ENCODE data around the gene TBC1D16. TPM values are rescaled to one million over a fixed set of nuclear protein-coding genes. Genes with fewer than 3 reads are reported as not detected.

TBC1D16 gene
- total RNA-seq, 1 experiment from 2014 or later = 35.9 TPM

- Mint-ChIP-seq H3K4me3 (ENCODE audit: low read depth, unreplicated experiment) (no peak overlapping the region), H3K4me1 (ENCODE audit: low read depth, unreplicated experiment) (no peaks in the 10 kb centered on the region), H3K27ac (ENCODE audit: unreplicated experiment) (no peak overlapping the region), H3K36me3 (ENCODE audit: insufficient read depth, unreplicated experiment) (peaks cover 30% of the 10 kb centered on the region), H3K27me3 (ENCODE audit: unreplicated experiment) (no peaks in the 10 kb centered on the region), H3K9me3 (ENCODE audit: low read depth, unreplicated experiment) (no peaks in the 10 kb centered on the region)
- BruUV-seq (replicated peaks) = no TSS peak
- intact Hi-C loops (cut with micrococcal nuclease; ENCODE audit: unreplicated experiment) = no loop called here
- TF ChIP-seq CTCF (IDR thresholded peaks at IDR 0.05; ENCODE audit: unreplicated experiment) = no peak
- no peak for DNase-seq
- CTCF ChIA-PET = no interaction called here
These were observed 89.1 kb downstream of the TBC1D16 start for GRCh38 chr17:79946352-79947231.

DNA sequence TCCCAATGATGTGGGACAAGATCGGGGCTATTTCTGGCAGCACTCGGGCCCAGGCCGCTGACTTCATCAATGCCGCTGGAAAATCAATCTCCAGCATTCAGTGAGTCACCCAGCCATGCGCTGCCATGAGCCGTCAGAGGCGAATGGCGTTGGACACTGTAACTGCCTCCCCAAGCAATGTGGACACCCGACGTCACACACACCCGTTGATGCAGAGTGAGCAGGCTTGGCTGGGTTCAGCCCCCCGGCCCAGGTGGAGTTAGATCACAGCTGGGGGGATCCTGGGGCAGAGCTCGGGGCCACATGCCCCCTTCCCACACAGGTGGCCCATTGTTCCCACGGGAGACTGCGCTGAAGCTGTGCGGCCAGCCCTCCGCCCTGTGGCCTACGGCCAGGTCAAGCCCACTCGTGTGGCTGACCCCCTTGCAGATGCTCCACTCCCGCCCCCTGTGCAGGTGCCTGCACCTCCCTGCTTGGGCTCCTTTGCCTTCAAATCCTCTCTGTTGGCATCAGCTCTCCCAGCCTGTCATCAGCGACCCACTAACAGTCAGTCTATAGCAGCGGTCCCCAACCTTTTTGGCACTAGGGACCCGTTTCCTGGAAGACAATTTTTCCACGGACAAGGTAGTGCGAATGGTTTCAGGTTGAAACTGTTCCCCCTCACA is 89.9 kb downstream of the TBC1D16 start:
- DNase-seq = no peak
- Mint-ChIP-seq H3K4me3 (ENCODE audit: low read depth, unreplicated experiment) (no peak overlapping the region), H3K27me3 (ENCODE audit: unreplicated experiment) (no peaks in the 10 kb centered on the region), H3K9me3 (ENCODE audit: low read depth, unreplicated experiment) (no peaks in the 10 kb centered on the region), H3K27ac (ENCODE audit: unreplicated experiment) (no peak overlapping the region), H3K36me3 (ENCODE audit: insufficient read depth, unreplicated experiment) (peaks cover 30% of the 10 kb centered on the region), H3K4me1 (ENCODE audit: low read depth, unreplicated experiment) (no peaks in the 10 kb centered on the region)
- intact Hi-C loops (cut with micrococcal nuclease; ENCODE audit: unreplicated experiment) = no loop called here
- no peak for TF ChIP-seq CTCF (IDR thresholded peaks at IDR 0.05; ENCODE audit: unreplicated experiment)
- no TSS peak for BruUV-seq (replicated peaks)
- CTCF ChIA-PET = no interaction called here

GRCh38 chr17:79944821-79945391 is 90.8 kb downstream of the TBC1D16 start:
- H3K4me3 Mint-ChIP-seq (ENCODE audit: low read depth, unreplicated experiment) = no peak overlapping the region
- no peak for DNase-seq
- TF ChIP-seq CTCF (IDR thresholded peaks at IDR 0.05; ENCODE audit: unreplicated experiment) = no peak
- BruUV-seq (replicated peaks) = no TSS peak
- H3K27ac Mint-ChIP-seq (ENCODE audit: unreplicated experiment) = no peak overlapping the region
- intact Hi-C loops (cut with micrococcal nuclease; ENCODE audit: unreplicated experiment) = no loop called here
- no peaks in the 10 kb centered on the region for H3K27me3 Mint-ChIP-seq (ENCODE audit: unreplicated experiment)
- H3K4me1 Mint-ChIP-seq (ENCODE audit: low read depth, unreplicated experiment) = no peaks in the 10 kb centered on the region
- no peaks in the 10 kb centered on the region for H3K9me3 Mint-ChIP-seq (ENCODE audit: low read depth, unreplicated experiment)
- peaks cover 30% of the 10 kb centered on the region for H3K36me3 Mint-ChIP-seq (ENCODE audit: insufficient read depth, unreplicated experiment)
- CTCF ChIA-PET = no interaction called here

- intact Hi-C loops (cut with micrococcal nuclease; ENCODE audit: unreplicated experiment) = no loop called here
- no peaks in the 10 kb centered on the region for H3K4me1 Mint-ChIP-seq (ENCODE audit: low read depth, unreplicated experiment)
These were observed 91.3 kb downstream of the TBC1D16 start for GRCh38 chr17:79944251-79944812.

More at GRCh38 chr17:79944251-79944812, 91.3 kb downstream of the TBC1D16 start:
- CTCF ChIA-PET = no interaction called here
- Mint-ChIP-seq H3K27me3 (ENCODE audit: unreplicated experiment) (no peaks in the 10 kb centered on the region), H3K36me3 (ENCODE audit: insufficient read depth, unreplicated experiment) (peaks cover 26% of the 10 kb centered on the region), H3K27ac (ENCODE audit: unreplicated experiment) (no peak overlapping the region), H3K4me3 (ENCODE audit: low read depth, unreplicated experiment) (no peak overlapping the region), H3K9me3 (ENCODE audit: low read depth, unreplicated experiment) (no peaks in the 10 kb centered on the region)
- no peak for TF ChIP-seq CTCF (IDR thresholded peaks at IDR 0.05; ENCODE audit: unreplicated experiment)
- BruUV-seq (replicated peaks) = no TSS peak
- DNase-seq = no peak
